Stimulated activated CD8-positive, alpha-beta memory T cell treated with anti-CD3 and anti-CD28 coated beads, Interleukin-7, amount 100 ng/mL, for 4 hours (primary cell): ENCODE measurements around the gene ANO1.

Source experiments
- DNase-seq, 2 donors: peaks; one replicate each; pipeline ENCODE4 v3.0.0-alpha.2; 2020; ENCODE audit warnings: low read depth in 2 of 2

ANO1 gene

DNA sequence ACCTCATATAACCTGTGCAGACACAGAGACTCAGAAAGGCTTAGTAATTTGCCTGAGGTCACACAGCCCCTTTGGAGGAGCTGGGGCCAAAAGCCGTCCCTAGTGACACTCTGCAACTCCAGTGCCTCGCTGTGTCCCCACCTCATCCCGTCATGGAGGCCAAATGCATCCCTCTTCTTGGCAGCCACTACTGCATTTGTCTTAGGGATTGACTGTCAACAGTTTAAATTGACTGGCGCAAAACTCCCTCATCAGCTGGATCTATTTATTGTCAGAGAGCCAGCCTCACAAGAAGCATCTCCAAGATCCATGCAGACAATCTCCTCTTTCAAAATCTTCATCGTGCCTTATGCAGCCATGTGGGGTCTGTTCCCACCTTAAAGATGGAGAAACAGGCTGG, 35.7 kb downstream of the ANO1 start:
- DNase-seq, result no peak

DNA sequence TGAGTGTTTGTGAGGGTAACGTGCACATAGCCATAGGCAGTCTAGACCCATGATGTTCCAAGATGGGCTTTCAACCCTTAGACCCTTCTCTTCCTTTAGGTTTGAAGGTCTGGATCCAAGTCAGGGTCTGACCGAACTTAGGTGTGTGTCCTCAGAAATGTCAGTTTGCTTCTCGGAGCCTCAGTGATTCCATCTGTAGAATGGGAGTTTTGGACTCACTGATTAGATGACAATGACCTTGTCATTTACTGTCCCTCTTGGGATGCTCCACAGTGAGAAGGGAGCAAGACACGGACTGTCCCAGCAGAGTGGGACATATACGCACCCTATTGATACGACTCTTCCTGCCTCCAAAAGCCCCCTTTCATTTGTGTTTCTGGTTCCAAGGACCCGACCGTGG, 37.7 kb downstream of the ANO1 start:
- no peak for DNase-seq

DNA sequence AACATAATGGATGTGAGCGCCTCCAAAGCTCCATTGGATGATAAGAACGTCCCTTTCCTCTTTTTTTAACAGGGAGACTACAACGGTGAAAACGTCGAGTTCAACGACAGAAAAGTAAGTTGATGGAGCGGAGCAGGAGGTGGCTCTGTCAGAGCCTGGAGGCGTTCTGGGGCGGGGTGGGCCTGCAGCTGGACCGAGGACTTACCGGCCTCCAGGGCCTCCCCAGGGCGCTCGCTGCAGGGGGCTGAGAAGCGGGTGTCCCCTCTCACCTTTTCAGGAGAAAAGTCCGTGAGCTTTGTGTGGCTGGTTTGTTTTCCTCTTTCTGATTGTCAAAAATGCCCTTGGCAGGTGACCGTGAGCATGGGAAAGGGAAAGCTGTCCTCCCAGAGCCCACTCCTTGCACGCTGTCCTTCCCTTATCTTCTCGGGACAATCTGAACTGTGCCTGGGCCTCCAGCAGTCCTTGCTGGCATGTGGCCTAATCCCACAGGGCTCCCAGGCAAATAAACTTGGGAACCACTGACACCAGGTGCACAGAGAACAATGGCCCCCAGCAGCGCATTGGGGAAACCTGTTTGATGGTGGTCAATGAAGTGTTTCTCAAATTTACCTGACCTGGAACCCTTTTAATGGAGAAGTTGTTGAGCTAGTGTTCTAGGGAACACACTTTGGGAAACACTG, 38.4 kb downstream of the ANO1 start:
- DNase-seq, result no peak

DNA sequence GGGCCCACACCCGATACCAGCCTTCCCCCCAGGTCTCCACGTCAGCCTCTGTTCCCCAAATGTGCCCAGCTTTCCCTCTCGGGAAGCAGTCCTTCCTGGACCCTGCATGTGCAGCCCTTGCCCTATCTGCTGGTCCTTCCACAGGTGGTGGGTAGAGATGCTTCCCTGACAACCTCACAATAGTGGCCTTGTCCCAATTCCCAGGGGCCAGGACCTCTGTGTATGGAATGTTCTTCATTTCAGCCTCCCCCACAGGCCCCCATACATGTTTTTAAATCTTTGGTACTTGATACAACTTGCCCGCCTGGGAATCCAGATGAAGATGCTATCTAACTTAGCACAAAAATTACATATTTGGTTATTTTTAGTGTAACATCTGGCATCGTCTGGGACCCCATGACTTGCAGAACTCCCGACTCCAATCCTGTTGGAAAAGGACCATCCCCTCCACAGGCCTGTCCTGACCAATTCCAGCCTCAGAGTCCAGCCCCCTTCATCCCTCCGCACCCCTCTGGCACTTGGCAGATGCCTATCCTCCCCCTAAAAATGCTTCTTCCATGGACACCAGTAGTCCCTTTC, 39.5 kb downstream of the ANO1 start:
- no peak for DNase-seq

DNA sequence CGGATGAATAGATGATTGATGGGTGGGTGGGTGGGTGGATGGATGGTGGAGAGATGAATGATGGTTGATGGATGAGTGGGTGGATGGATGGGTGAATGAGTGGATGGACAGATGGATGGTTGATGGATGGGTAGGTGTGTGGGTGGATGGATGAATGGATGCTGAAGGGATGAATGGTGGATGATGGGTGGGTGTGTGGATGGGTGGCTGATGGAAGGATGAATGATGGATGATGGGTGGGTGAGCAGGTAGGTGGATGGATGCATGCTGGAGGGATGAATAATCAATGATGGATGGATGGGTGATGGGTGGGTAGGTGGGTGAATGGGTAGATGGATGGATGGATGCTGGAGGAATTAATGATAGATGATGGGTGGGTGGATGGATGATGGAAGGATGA, 40.5 kb downstream of the ANO1 start:
- no peak for DNase-seq

DNA sequence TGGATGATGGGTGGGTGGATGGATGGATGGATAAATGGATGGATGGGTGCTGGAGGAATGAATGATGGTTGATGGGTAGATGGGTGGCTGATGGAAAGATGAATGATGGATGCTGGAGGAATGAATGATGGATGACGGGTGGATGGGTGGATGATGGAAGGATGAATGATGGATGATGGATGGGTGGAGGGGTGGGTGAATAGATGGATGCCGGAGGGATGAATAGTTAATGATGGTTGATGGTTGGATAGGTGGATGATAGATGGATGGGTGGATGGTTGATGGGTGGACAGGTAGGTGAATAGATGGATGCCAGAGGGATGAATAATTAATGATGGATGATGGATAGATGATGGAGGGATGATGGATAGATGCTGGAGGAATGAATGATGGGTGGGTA, 41.4 kb downstream of the ANO1 start:
- DNase-seq, result no peak

DNA sequence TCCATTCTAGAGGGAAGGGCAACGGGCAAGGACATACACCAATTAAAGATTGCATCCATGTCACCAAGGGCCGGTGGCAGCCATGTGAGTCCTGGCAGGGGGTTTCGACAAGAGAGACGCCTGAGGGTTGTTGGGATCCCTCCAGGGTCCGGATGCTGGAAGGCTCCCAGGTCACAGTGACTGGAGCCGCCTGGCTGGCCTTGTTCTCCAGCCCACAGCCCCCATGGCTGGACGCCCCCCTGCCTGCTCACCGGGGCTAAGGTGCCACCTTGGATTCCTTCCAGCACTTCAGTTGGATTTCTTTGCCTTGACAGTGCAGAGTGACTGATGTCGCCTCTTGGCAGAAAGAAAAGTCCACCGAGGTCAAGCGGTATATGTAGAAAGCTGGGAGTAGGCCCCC, 42.6 kb downstream of the ANO1 start:
- no peak for DNase-seq

DNA sequence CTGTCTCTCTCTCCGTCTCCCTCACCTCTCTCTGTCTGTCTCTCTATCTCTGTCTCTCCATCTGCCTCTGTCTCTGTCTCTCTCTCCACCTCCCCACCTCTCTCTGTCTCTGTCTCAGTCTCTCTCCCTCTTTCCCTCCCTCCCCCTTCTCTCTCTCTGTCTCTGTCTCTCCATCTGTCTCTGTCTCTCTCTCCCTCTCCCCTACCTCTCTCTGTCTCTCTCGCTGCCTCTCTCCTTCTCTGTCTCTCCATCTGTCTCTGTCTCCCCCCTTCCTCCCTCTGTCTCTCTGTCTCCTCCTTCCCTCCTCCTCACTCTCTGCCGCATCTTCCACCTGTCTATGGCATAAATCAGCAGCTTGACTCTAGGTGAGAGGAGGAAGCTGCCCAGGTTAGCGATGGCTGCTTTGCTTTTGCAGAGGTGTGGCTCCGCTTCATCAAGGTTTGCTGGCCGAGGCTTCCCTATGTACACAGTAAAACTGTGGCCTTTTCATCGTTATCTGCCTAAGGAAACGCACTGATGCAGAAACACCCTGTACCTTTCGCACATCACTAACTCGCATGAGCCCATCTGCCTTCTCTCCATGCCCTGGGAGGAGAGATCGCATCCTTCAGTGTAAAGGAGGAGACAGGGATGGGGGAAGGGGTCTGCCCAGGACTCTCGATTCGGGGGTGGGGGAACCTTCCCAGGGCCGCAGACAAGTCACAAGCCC, 44.5 kb downstream of the ANO1 start:
- DNase-seq, result no peak

DNA sequence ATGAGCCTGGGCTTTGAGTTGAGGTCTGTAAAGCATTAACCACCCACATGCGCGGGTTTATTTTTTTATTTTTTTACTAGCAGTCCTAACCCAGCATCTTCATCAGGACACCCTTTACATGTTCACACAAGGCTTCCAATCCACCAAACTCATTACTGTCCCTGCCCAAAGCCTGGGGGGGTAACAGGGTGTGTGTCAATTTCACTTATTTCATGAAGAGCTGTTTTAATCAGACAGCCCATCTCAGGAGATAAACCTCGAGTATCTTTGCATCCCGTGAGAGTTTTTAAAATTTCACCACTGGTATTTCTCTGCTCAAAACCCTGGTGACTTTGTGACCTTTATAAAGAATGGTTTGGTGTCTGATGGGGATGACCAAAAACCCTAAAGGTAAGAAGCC, 45.6 kb downstream of the ANO1 start:
- no peak for DNase-seq

DNA sequence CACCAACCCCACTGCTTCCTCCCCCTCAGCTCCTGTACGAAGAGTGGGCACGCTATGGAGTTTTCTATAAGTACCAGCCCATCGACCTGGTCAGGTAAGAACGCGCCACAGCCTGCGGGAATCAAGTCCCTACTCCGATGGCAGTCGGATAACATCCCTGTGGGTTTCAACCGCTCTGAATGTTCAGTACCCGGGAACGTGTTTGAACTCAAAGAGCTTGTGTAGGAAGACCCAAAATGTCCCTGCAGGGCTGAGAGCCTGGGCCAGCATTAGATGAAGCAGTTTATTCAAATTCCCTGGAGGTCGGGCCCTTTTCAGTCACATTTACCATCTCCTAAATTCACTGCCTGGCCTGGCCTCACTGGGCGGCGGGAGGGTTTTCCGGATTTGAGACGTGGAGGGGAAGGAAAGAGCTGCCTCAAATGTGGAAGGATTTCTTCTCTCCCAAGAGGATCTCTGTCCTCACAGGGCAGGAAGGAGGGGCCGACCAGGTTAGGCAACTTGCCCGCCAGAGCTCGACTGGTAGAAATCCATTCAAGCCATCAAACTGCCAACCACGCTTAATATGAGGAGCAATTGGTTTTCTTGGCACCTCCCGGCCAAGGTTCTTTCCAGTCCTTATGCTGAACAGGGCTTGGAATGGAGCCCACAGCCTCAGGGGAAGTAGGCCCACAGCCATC, 46.3 kb downstream of the ANO1 start:
- no peak for DNase-seq

DNA sequence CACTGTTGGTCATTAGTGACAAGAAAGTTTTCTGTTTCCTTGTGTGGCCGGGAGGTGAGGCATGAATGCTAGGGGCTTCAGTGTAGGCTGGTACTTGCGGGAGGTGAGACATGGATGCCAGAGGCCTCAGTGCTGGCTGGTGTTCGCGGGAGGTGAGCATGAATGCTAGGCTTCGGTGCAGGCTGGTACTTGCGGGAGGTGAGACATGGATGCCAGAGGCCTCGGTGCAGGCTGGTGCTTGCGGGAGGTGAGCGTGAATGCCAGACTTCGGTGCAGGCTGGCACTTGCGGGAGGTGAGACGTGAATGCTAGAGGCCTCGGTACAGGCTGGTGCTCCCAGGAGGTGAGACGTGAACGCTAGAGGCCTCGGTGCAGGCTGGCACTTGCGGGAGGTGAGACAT, 48.4 kb downstream of the ANO1 start:
- DNase-seq, result no peak

DNA sequence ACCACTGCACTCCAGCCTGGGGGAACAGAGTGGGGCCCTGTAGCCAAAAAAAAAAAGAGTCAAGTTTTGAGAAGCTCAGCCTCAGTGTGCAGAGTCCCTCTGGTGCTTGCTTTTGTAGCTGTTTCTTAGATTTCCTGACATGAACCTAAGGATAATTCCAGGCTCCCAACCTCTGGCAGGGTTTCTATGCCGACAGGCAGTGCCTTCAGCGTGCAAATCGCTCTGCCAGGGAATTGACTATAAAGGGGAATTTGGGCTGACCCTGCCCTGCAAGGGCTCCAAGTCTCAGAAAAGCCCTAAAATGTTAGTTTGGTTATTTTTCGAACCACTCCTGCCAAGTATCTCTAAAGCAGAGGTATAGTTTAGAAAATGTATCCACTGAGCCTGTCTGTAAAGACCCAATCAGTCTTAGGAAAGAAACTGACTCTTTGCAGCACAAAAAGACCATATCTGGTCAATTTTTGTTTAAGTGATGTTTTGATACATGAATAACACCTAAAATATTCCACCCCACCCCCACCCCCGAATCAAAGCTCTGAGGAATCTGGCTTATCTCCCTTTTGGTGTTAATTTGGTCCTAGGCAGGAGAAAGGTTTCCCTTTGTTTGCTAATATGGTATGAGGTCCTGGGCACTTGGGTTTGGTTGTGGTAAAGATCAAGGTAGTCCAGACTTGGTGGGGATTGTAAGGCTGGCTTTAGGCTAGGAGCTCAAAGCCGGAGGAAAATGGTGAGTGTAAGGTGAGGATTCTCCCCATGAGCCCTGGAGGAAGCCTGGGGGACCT, 49.7 kb downstream of the ANO1 start:
- DNase-seq, result no peak

DNA sequence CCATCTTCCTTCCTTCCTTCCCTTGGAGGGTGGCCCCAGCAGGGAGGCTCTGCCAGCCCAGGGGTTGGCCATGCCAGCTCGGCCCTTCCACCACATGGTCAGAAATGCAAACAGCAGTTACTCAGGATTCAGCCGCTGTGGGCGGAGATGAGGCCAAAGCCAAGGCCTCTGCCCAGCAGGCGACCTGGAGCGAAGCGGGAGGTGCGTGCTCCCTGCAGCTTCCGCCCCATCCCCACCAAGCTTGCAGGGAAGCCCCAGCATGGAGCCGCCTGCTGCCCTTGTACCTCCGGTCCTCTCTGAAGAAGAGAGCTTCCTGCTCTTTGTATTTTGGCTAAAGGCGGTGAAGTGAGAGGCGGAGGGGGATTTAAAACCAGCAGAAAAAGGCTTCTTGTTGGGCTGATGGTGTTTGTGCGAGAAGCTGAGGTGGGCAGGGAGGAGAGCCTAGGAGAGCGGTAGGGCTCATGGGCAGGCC, 50.4 kb downstream of the ANO1 start:
- DNase-seq, result no peak

DNA sequence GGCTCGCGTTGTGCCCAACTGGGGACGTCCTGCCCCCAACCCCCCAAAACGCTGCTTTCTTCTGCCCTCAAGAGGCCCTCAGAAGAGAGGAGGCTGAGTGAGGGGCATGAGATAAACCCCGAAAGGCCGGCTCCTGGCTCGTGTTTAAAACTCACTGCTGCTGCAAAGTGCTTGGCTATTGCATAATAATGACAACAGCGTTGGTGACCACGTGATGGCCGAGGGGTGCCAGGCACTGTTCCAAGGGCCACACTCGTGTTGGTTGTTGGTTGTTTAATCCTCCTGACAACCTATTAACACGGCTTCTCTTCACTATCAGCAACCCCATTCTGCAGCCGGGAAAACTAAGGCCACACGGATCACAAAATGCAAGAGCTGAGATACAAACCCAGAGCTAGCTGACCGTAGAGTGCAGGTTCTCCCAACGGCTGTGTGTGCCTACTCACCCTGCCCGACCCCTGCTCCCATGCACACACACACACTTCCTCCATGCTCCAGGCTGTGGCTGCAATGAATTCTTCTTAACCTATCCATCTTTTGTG, 51.0 kb downstream of the ANO1 start:
- no peak for DNase-seq

DNA sequence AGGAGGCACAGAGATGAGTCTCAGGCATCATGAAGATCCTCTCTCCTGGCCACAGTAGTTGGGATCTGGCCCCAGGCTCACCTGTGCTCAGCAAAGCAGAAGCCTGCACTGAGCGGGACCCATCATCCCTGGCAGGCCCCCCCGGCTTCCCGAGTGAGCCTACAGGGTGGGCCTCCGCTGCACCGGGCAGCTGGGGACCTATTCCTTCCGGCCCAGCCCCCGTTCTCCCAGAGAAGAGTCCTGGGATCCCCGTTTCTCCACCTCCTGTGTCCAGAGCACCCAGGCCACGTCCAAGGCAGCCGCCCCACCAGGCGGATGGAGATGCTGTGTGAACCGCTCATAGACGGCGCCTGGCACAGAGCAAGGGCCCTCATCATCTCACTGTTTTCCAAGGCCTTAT, 52.5 kb downstream of the ANO1 start:
- DNase-seq, result no peak

DNA sequence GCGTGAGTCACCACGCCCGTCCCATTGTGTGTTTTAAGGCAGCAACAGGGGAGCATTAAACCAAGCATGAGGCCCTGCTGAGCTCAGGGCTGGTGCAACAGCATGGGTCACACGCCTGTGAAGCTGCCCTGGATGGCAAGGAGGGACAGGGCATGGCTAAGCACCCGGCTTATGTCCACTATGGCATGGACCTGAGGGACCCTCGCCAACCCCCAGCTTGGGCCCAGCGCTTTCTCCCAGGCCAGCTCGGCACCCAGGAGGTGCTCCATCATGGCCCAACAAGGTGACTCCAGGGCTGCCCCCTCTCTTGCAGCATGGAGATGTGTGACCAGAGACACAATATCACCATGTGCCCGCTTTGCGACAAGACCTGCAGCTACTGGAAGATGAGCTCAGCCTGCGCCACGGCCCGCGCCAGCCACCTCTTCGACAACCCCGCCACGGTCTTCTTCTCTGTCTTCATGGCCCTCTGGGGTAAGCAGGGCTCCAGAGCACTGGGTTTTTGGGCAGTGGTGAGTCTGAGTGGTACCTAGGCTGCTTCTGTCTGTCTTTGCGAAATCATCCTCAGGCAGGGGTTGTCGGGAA, 53.6 kb downstream of the ANO1 start:
- no peak for DNase-seq

DNA sequence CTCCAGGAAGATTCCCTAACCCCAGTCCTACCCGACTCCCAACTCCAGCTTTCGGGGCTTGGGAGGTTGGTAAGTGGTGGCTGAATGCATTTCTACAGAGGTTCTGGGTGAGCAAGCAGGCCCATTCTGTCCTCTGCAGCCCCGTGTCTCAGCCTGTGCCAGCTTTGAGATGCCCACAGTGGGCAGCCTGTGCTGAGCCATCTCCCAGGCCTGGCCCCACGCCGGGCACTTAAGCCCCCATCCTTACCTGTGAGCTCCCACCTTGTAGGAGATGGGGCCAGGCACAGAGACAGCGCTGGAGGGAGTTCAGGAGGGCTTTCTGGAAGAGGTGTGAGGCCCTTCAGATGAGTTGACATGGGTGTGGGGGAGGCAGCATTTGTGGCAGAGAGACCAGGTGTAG, 54.5 kb downstream of the ANO1 start:
- DNase-seq, result no peak

DNA sequence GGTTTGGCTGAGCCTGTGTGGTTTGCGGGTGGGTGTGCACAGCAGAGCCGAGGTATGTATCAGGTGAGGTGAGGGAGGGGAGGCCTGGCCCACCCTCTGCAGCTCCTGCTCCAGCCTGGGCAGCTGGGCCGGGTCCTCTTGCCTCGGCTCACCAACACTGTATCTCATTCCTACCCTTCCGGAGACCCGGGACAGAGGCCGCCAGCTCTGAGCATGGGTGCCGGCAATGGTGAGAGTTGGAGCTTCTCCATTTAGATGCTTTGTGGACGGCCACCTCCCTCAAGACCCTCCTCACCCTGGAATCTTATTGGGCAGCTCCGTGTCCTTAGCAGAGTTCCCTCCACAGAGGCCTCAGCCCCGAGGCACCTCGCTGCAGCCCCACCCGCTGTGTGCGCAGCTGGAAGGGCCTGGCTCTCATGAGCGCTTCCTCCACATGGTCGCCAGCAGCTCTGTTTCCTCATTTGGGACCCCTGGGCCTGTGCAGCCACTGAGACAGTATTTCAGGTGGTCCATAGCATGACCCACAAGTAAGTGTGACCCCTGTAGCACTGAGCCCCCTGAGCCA, 55.7 kb downstream of the ANO1 start:
- no peak for DNase-seq

DNA sequence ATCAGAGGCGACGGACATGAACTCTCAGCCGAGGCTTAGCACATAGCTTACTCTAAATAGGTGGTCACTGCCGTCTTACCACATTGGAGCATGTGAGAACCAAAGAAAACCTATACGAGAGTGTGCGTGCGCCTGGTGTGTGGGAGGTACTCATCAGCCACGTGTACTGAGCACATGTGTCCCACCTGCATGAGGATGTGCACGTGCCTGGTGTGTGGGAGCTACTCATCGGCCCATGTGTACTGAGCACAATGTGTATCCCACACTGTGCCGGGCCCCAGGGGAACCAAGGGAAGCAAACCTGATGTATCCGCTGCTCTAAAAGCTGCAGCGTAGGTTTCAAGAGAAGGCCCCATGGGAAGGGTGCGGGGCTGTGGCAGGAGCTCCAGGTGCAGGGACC, 56.4 kb downstream of the ANO1 start:
- no peak for DNase-seq

DNA sequence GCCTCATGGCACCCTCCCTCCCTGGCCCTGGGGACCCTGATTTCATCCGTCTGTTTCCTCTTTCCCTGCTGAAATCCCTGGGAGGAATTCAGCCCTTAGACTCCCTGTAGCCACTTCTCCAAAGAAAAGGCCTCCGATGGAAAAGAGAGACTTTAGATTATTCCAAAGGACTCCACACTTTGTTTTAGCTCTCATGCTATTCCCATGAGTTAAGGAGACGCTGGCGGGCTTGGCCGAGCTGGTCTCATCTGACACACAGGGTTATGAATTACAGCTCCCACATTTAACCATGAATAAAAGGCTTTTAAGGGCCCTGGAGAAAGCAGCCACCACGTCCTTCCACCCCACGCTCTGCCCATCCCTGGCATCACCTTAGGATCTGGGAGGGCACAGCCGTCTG, 57.0 kb downstream of the ANO1 start:
- no peak for DNase-seq

DNA sequence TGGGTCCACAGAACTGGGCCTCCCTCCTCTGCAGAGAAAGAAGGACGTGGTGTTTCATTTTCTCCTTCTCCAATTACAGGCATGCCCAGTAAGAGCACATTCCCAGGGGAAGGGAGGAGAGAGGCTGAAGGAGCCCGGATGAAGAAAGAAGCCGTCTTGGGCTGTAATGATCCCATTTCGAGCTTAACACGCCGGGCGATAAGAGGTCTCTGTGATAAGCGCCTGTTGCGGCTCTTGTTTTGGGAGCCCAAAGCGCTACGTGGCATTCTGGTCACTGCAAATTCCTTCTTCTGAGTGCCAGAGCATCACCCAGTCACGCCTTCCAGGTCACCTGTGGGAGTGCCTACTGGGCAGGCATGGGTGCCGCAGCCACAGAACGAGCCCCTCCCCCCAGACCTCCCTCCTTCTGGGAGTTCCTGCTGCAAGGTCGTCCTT, 57.5 kb downstream of the ANO1 start:
- DNase-seq, result no peak
